DOHH2 (cell line): ENCODE data around the gene SNTA1.

Experiments
- CTCF ChIP-seq: fragments of 200-600 bp; sonication (generic); IDR thresholded peaks from one replicate; pipeline ENCODE4 v1.5.1; 2014; ENCODE audit warnings: antibody characterized with exemption, mild to moderate bottlenecking, low read depth, low read length; ENCODE audit not compliant: poor library complexity, severe bottlenecking
- EZH2phosphoT487 ChIP-seq: fragments of 200-600 bp; sonication (generic); IDR thresholded peaks from 2 replicates; pipeline ENCODE4 v1.6.1; 2017; ENCODE audit warnings: borderline replicate concordance, mild to moderate bottlenecking, antibody characterized with exemption, low read length, moderate library complexity, mixed read lengths

GRCh38 chr20:33359399-33360261 is 83.9 kb downstream of the SNTA1 start:
- TF ChIP-seq CTCF (no peak), EZH2phosphoT487 (no peak)
